ENCODE measurements around the gene TSPAN32.

The TSPAN32 gene, protein sequence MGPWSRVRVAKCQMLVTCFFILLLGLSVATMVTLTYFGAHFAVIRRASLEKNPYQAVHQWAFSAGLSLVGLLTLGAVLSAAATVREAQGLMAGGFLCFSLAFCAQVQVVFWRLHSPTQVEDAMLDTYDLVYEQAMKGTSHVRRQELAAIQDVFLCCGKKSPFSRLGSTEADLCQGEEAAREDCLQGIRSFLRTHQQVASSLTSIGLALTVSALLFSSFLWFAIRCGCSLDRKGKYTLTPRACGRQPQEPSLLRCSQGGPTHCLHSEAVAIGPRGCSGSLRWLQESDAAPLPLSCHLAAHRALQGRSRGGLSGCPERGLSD

DNA sequence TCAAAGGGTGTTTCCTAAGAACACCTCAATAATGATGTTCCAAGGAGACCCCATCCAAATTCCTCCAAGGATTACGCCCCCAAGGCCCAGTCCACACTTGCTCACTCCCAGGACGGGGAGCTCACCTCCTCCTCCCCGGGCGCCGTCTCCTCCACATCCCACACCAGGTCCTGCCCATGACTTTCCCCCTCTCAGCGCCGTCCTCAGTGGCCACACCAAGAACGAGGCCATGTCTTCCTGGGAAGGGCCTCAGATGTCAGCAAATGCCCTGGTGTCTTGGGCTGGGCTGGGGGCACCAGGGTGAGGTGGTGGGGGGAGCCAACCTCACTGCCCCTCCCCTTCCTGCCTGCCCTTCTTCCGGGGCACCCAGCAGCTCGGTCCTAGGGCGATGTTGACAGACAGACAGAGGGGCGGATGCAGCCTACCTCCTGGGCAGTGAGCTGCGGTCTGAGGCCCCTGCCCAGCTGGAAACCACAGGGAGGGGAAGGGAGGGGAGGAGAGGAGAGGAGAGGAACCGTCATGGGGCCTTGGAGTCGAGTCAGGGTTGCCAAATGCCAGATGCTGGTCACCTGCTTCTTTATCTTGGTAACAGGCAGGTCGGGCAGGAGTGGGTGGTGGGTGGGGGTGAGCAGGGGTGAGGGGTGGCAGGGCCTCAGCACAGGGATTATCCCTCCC lies at the start of gene TSPAN32, which contains the start of gene C11orf21:
TSS of gene TSPAN32 (plus strand) at position 383 of the 675 bp plus-strand sequence. CDS start at position 520, 137 bp downstream.
TSS of gene C11orf21 (minus strand) at position 288 of the 675 bp plus-strand sequence. CDS start at position 178, 110 bp downstream.
- FAIRE-seq: no peak

DNA sequence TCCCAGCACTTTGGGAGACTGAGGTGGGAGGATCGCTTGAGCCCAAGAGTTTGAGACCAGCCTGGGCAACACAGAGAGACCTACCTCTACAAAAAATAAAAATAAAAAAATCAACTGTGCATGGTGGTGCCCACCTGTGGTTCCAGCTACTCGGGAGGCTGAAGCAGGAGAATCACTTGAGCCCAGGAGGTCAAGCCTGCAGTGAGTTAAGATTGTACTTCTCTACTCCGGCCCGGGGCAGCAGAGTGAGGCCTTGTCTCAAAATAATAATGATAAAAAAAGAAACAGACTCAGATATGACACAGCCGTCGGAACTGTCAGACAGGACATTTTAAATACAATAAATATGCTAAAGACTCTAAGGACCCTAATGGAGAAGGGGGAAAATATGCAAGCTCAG lies 49.8 kb upstream of the TSPAN32 start:
- FAIRE-seq: no peak

DNA sequence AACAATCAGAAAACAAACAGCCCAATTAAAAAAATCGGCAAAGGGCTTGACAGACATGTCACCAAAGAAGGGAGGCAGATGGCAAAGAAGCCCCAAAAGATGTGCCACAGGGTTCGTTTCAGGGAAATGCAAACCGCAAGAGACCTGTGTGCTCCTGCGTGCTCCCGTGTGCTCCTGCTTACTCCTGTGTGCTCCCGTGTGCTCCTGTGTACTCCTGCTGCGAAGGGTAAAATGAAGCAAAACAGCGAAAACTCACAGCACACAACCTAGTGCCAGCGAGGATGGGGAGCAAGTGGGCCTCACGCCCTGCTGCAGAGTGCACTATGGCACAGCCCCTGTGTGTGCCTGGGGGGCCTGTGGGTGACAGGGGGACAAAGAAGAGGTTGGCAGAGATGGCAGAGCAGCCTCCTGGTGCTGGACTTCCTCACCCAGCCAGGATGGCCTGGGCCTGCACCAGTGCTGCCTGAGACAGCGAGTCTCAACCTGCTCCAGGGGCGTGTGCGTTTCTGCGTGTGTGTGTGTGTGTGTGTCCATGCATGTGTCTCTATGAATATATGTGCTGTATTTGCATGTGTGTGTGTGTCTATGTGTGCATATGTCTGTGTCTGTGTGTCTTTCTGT lies 45.4 kb upstream of the TSPAN32 start:
- FAIRE-seq: no peak

DNA sequence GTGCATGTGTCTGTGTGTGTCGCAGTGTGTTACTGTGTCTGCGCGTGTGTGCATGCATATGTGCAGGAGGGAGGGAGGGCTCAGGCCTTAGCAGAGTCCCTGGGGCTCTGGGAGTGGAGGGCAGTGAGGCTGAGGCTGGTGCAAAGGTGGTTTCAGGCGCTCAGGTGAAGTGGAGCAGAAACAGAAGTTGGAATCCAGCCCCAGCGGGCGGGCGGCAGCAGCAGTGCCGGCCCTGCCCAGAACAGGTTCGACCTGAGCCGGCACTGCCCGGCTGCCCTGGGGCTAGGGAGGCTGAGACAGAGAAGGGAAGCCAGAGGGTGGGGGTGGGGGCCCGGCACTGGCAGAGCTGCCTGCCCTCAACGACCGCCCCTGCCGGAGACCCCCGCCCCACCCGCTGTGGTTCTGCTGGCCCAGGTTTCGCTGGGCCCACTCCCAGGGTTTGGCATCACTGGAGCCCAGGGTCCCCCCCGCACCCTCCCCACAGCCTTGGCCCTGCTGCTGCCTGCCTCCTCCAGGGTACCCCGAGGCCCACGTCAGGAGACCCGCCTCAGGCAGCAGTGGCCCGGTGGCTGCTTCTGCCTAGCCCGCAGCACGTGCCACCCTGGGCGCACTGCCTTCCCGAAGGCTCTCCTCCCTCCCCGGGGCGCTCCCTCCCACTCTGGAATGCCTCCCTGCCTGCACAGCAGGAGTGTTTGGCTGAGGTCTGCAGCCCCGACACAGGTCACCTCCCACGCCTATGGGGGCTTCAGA lies 44.7 kb upstream of the TSPAN32 start:
- FAIRE-seq: no peak

DNA sequence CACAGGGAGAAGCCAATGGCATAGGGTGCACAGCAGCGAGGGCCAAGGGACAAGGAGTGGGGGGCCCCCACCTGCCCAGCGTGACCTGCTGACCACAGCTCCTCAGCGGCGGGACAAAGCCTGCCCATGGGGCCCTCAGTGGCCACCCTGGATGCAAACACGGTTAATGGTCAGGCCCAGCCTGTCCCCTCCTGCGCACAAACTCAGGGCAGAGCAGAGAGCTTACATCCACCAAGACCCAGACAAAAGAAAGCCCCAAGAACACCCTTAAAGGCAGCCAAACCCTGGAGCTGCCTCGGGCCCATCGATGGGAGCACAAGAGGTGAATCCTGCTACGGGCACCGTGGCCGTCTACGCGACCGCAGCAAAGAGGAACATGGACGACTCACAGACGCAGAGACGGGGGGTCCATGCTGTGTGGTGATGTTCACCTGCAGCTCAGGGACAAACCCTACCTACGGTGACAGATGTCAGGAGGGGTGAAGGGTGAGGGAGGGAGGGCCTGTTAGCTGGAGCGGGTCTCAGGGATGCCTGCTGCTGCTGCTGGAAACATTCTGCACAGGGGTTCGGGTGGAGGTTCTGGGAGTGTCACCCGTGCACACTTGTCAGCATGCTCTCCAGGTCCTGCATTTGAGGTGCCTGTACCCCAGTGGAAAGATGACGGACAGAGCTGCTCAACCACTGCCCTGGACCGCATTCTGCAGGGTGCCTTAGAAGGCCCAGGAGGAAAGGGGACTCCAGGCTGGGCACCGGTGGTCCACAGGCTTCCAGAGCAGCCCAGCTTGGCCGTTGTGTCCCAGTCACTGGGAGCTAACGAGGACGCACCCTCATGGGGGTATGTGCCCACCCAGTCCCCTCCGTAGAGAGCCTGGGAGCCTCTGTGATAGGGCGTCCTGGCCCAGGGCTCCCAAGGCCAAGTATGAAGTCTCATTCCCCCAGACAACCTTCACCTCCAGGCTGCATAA lies 43.0 kb upstream of the TSPAN32 start:
- no peak for FAIRE-seq

DNA sequence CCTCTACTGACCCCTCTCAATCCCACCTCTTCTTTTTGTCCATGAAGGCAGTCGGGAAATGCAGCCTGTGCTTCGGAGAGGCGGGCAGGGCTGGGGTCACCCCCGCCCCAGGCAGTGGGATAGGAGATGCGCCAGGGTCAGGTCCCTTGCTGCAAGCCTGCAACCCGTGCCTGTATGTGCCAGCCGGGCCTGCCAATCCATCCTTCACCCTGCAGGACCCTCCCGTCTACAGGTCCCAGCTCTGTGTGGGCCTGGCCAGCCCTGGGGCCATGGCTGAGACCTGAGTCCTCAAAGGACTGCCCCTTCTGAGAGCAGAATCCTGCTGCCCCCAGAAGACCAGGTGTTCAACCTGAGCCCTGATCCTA lies 42.4 kb upstream of the TSPAN32 start:
- no peak for FAIRE-seq

DNA sequence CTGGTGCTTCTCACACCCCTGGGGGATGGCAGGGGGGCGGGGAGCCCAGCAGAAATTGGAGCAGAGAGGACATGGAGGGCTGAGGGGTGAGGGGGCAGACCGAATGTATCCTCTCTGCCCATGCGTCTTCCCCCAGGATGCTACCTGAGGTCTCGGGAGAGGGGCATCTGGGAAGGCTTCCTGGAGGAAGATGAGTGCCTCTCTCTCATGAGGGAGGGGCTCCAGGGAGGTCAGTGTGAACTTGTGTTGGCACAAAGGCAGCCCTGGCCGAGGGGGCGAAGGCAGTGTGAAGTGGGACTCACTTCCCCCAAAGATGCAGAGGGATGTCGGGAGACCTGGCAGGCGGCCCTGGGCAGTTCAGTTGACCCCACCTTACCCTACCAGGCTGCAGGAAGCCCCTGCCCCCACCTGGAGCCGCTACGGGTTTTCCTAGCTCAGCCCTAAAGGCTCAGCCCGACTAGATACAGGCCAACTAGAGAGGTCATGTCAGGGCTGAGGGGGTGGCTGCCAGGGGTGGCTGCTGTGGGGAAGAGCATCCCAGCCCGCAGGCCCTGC lies 41.8 kb upstream of the TSPAN32 start:
- no peak for FAIRE-seq

DNA sequence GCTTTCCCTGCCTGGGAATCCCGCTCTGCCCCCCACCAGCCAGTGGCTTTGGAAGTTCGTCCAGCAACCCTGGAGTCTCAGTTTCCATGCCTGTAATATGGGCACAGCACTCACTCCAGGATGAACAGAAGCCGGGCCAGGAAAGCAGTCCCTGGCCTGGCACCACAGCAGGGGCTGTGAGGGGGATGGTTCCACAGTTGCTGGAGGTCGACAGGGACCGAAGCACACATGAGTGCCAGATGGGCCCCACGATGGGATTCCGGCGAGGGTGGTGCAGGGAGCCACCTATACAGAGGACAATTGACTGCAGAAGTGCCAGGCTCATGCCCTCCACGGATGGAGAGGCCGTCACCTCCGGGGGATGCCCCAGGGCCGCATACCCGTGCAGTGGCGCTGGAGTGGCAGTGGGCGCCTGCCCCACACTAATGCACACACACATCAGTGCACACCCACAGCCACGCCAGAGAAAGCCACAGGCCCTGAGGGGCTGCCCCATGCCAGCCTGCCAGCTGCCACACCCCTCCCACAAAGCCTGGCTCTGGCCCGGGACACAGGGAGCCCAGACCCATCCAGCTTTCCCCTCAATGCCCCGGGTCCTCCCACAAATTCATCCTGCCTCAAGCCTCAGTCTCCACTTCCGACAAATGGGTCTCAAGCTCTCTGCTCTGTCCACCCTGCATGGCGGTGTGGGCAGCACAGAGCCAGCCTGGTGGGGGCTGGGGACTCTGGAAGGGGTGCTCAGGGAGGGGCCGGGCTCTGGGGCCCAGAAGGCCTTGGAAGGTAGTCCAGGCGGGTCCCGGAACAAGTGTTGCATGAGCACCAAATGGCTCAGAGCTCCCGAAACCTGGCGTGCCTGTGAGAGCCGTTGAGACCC lies 41.1 kb upstream of the TSPAN32 start:
- no peak for FAIRE-seq

DNA sequence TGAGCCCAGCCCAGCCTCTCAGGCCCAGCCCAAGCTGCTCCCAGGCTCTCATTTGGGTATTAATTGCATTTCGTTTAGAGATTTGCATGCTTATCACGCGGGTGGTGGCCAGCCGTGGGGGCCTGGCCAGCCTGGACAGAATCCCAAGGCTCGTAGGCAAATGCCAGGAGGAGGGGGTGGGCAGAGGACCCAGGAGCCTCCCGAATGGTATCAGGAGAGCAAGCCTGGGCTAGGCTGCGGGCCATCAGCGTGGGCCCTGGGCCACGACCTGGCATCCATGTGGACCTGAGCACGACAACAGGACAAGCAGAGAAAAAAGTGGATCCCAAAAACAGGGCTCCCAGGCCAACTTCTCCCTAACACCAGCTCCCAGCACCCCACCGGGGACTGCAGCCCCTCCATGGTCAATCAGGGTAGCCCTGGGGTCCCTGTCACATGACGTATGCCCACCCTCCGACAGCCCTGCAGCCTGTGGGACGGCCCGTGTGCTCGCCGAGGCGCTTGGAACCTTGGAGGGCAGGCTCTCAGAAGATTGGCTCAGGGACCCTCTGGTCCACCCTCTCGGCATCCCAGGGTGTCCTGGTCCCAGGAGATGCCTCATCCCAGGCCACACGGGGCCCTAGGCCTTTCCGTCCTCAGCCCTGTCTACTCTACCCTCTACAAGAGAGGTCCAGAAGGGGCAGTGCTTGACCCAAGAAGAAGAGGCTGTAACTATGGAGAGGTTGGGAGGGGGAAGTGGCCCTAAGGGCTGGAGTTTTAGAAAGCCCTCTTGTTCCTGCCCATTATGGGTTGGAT lies 40.2 kb upstream of the TSPAN32 start:
- FAIRE-seq: no peak

DNA sequence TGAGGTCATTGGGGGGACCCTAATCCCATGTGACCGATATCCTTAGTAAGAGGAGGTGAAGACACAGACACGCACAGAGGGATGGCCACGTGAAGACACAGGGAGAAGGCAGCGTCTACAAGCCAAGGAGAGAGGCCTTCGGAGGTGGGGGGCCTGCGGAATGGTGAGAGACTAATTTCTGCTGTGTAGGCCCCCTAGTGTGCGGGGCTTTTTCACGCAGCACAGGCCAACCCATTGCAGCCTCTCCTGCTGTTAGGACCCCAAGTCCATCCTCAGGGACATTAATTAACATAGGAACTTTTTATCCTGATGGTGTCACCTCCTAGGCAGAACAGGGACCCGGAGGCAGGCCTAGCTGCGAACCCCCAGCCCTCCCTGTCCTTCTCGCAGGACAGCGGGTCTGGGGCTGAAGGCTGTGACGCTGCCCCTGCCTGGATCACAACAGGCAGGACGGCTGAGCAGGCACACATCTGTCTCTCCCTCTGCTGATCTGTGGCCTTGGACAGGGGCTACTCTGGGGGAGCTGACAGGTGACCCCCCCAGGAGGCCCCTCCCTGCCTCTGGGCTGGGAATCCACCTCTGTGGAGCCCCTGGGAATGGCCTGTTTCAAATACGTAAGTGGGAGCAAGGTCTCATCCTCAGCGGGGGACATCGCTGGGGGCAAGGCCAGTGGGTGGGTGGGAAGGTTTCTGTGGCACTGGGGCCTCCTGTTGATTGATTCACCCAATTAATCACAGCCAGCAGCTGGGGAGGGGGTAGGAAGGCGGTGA lies 39.3 kb upstream of the TSPAN32 start:
- FAIRE-seq: no peak

DNA sequence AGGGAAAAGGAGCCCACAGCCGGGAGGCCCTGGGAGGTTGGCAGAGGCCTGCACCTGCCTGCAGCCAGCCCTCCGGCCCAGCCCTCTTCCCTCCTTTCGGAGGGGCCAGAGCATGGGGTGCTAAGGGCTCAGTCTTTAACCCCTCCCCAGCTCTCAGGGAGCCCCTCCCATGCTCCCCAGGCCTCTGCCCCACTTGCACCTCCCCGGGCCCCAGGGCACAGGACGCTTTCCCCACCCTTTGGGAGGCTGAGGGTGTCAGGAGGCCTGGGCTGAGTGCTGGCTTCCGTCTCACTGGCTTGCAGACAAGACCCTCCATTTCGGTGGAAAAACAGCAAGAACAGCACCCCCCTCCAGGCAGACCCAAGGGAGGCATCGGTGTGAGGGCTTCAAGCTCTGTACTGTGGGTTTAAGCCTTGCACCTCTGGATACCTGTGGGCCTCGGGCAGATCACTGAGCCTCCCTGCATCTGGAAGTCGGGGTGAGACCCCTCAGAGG lies 38.7 kb upstream of the TSPAN32 start:
- no peak for FAIRE-seq

DNA sequence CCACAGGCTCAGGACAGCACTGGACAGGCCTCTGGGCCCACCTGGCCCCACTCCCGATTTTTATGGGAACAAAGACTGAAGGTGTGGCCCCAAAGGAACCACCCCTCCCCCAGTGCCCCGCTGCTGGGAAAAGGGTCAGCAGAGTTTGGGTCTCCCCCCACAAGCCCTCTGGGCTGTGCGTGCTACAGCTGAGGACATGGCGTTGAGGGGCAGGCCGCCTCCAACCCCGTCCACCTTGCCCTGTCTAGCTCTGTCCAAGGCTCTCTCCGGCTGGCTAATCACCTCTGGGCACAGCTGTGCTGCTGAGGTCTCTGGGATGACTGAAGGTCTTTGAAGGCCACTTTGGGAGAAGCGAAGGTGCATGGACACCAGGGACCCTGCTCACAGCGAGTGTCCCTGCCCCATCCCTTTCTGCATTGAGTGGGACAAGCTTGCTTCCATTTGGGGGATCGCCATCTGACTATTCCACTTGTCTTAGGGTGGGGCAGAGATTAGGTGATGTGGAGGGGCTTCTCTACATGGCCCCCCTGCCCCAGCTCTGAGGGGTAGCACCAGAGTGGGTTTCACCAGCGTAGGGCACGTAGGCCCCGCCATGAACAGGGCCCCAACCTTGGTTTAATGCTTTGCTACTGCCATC lies 38.0 kb upstream of the TSPAN32 start:
- FAIRE-seq: no peak

DNA sequence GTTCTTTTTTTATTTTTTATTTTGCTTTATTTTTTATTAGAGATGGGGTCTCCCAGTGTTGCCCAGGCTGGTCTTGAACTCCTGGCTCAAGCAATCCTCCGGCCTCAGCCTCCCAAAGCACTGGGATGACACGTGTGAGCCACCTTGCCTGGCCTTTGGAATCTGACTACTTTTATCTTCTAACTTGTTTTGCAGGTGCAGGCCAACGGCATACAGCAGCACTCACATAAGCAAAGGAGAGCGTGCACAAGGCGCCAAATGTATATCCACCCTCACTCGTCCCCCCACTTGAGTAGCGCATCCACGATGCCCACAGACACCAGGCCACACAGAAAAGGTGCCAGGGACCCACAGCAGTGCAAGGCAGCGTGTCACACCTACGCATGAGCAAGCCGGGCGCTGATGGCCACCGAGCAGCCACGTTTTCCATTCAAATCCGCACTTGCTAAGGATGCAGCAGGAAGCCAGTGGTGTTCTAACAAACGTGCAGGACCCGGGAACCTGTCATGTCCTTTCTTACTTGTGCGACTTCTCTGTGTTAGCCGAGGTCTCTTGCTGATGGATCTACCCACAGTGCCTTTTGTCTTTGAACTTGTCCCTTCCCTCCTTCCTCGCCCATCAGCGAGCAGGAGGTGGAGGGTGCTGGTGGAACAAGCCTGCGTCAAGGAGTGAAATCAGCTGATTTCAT lies 37.3 kb upstream of the TSPAN32 start:
- no peak for FAIRE-seq

DNA sequence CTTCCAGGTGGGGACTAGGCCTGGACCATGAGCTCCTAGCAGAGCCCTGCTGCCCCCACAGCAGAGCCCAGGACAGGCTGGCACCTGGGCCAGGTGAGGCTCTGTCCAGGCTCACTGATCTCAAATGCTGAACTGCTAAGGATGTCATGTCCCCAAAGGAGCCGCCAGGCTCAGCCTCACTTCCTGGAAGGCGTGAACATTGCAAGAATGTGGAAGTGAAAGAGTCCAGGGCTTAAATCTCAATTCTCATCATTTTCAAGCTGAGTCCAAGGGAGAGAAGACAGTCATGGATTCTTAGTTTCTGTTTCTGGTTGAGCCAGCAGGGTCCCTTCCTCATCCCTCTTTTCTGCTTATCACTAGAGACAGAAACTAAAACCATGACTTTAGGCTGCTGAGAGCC lies 36.4 kb upstream of the TSPAN32 start:
- no peak for FAIRE-seq

DNA sequence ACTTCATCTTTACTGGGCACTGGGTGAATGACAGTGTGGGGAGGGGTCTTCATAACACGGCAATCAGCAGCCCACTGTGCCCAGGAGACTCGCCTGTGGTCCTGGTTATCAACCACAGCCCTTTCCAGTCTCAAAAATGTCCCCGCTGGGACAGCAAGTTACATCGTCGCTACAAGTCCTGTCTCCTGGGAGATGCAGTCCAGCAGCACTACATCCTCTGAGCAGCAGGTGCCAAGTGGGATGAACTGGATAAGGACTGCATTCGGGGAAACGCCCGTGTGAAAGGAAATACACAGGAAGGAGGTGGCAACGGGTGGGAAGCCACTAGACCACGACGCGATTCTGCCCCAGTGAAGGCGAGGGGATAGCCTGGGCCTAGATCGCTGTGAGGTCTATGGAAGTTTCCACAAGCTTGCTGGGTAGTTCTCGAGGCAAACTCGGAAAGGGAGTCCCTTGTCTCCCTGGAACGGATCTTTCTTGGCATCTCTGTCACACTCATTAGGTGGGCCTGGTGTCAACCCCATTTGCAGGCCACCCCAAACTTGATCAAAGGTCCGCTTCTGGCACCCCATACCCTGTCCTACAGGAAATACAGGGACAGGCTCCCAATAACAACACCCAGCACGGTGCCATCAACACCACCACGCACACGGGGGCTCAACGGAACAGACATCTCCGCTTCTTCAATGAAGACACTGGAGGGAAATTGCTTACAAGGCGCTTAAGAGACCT lies 35.8 kb upstream of the TSPAN32 start:
- no peak for FAIRE-seq

DNA sequence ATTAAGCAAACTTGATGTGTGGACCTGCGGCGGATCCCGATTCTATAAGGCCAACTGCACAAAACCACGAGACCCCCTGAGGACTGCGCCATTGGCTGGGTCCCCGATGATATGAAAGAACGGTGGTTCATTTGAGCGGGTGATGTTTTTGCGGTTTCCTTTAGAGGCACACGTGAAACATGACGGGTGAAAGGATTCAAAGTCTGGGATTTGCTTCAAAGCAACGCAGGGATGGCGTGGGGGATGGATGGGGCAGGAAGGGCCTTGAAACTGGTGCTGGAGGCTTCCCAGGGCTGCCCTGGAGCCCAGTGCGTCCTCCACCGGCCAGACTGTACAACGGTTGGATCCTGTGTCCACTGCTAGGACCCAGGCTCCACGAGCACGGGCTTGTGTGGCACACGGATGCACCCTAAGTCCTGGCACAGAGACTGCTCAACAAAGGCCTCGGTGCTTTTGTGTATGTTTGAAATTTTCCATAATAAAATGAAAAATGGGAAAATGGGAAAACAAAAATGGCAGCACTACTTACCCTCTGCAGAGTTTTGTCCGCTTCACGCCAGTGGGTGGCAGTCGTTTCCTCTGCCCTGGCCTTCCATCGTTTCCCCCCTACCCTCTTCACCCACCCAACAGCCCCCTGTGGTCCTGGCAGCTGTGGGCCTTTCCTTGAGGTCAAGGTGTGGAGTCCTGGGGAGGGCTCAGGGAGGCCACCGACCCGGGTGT lies 35.1 kb upstream of the TSPAN32 start:
- FAIRE-seq: no peak
